Thymus (tissue), 11 donors: ENCODE results near the gene LGALS3BP. TPM values are rescaled to one million over a fixed set of nuclear protein-coding genes. Genes with fewer than 3 reads are reported as not detected.

Source experiments
- DNase-seq, 9 donors: peaks; one replicate each; pipeline ENCODE4 v3.0.0-alpha.2; 2013; ENCODE audit warnings: low spot score in 9 of 9, low read depth in 6 of 9, missing footprints in 1 of 9
- H3K27ac ChIP-seq, 2 donors: one replicate each; pipeline ENCODE4 v1.5.1; 2013; ENCODE audit warnings: control low read depth in 1 of 2, low read depth in 1 of 2, low read length in 1 of 2, mild to moderate bottlenecking in 1 of 2, moderate library complexity in 1 of 2
- H3K27me3 ChIP-seq, 2 donors: one replicate each; pipeline ENCODE4 v1.5.1; 2013; ENCODE audit warnings: low read length in 1 of 2; ENCODE audit not compliant: control insufficient read depth in 2 of 2, insufficient read depth in 1 of 2
- H3K36me3 ChIP-seq, 2 donors: one replicate each; pipeline ENCODE4 v1.5.1; 2013; ENCODE audit warnings: low read length in 1 of 2, mild to moderate bottlenecking in 1 of 2, moderate library complexity in 1 of 2; ENCODE audit not compliant: control insufficient read depth in 2 of 2, insufficient read depth in 2 of 2
- H3K4me1 ChIP-seq, 2 donors: one replicate each; pipeline ENCODE4 v1.5.1; 2013; ENCODE audit warnings: low read length in 2 of 2; ENCODE audit not compliant: control insufficient read depth in 2 of 2, insufficient read depth in 2 of 2
- H3K4me3 ChIP-seq, 2 donors: one replicate each; pipeline ENCODE4 v1.5.1; 2013; ENCODE audit warnings: low read length in 2 of 2, control low read depth in 1 of 2, mild to moderate bottlenecking in 1 of 2
- H3K9me3 ChIP-seq, 2 donors: one replicate each; pipeline ENCODE4 v1.5.1; 2013; ENCODE audit warnings: low read length in 1 of 2, mild to moderate bottlenecking in 1 of 2; ENCODE audit not compliant: control insufficient read depth in 2 of 2, insufficient read depth in 1 of 2
- WGBS: extraction: QIAGEN DNeasy Blood & Tissue Kit; methylation state at CpG from one replicate; pipeline ENCODE4 v1.1.7; 2013; 5-methylcytosine and 5-hydroxymethylcytosine counted together
- polyA plus RNA-seq: library from polyadenylated mRNA; stranded (reverse); fragments of 200-250 nt; gene quantifications from one replicate; pipeline ENCODE4 v1.2.3, GENCODE V29; 2013
- total RNA-seq: library from RNA; stranded (reverse); fragments of 120-200 nt; gene quantifications from one replicate; pipeline ENCODE4 v1.2.4, GENCODE V29; 2013
- donor health status: healthy.

The LGALS3BP gene
- total and polyA plus RNA-seq, 2 donors = 66.1 to 81.3 TPM

- peaks cover 0 to 13% of the 10 kb centered on the region in 2 donors for H3K4me1 ChIP-seq
- no peak overlapping the region for H3K4me3 ChIP-seq
- H3K27me3 ChIP-seq = no peaks in the 10 kb centered on the region
- DNase-seq = no peak
- no peaks in the 10 kb centered on the region for H3K9me3 ChIP-seq
- H3K27ac ChIP-seq = no peak overlapping the region
- H3K36me3 ChIP-seq = no peaks in the 10 kb centered on the region
- whole genome bisulfite sequencing = 84% methylated on average over 10 of the region's 10 CpGs
These were observed 34.8 kb downstream of the LGALS3BP start for GRCh38 chr17:78944956-78945355.

DNA sequence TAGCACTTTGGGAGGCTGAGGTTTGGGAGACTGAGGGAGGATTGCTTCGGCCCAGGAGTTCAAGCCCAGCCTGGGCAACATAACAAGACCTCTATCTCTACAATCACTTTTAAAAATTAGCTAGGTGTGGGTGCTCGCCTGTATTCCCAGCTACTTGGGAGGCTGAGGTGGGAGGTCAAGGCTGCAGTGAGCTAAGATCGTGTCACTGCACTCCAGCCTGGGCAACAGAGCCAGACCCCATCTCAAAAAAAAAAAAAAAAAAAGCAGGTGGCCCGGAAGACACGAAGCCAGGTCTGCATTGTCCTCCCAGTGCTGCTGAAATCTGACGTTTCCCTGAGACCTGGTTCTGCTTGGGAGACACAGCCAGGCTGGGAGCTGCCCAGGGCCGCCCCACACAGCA lies 35.7 kb downstream of the LGALS3BP start:
- no peaks in the 10 kb centered on the region for H3K9me3 ChIP-seq
- 94% methylated on average over 7 of the region's 7 CpGs for WGBS
- H3K27me3 ChIP-seq = no peaks in the 10 kb centered on the region
- no peak for DNase-seq
- no peaks in the 10 kb centered on the region for H3K36me3 ChIP-seq
- no peak overlapping the region for H3K4me3 ChIP-seq
- peaks cover 0 to 17% of the 10 kb centered on the region in 2 donors for H3K4me1 ChIP-seq
- H3K27ac ChIP-seq = no peak overlapping the region

DNA sequence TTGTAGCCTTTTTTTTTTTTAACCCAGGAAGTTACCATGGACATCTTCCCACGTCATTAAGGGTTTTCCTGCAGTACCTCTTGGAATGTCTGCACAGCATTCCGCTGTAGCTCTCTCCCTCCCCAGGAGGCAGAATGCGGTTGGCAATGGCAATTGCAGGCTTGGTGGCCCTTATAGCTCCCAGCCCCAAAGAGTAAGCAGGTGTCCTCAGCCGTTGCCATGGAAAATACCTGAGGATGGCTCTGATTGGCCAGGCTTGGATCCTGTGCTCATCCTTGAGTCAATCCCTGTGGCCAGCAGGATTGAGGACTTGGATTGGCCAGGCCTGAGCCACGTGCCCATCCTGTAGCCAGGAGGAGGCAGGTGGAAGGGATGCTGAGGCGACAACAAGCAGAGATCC lies 39.0 kb downstream of the LGALS3BP start:
- H3K27me3 ChIP-seq = no peaks in the 10 kb centered on the region
- H3K27ac ChIP-seq = no peak overlapping the region
- WGBS = 94% methylated on average over 6 of the region's 6 CpGs
- no peak overlapping the region for H3K4me3 ChIP-seq
- H3K9me3 ChIP-seq = no peaks in the 10 kb centered on the region
- peaks cover 0 to 13% of the 10 kb centered on the region in 2 donors for H3K4me1 ChIP-seq
- H3K36me3 ChIP-seq = no peaks in the 10 kb centered on the region
- DNase-seq = no peak

- Histone ChIP-seq H3K36me3 (no peaks in the 10 kb centered on the region), H3K4me3 (no peak overlapping the region), H3K4me1 (peaks cover 0 to 13% of the 10 kb centered on the region in 2 donors), H3K27me3 (no peaks in the 10 kb centered on the region), H3K27ac (no peak overlapping the region), H3K9me3 (no peaks in the 10 kb centered on the region)
- DNase-seq = no peak
- WGBS = 84% methylated on average over 5 of the region's 5 CpGs
These were observed 39.5 kb downstream of the LGALS3BP start for GRCh38 chr17:78940258-78940657.

GRCh38 chr17:78939615-78940014 lies 40.1 kb downstream of the LGALS3BP start:
- Histone ChIP-seq H3K4me3 (no peak overlapping the region), H3K9me3 (no peaks in the 10 kb centered on the region), H3K36me3 (no peaks in the 10 kb centered on the region), H3K27me3 (no peaks in the 10 kb centered on the region), H3K4me1 (peaks cover 0 to 18% of the 10 kb centered on the region in 2 donors), H3K27ac (no peak overlapping the region)
- no peak for DNase-seq
- WGBS = 88% methylated on average over 6 of the region's 6 CpGs

DNA sequence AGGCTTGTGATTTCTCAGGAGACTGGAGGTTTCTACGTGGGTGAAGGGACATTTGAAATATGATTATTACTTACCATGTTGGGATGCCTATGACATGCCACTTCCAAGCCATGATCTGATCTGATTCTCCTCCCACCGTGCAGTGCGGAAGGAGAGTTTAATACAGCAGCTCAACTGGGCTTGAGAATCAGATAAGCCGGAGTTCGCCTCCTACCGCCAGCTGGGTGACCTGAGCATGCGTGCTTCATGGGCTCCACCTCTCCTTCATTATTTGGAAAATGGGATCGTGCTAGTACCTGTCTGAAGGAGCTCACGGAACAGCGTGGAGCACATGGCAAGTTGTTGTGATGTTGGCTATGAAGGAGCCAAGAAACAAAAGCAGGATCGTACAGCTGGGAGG lies 42.2 kb downstream of the LGALS3BP start:
- Histone ChIP-seq H3K27ac (no peak overlapping the region), H3K27me3 (no peaks in the 10 kb centered on the region), H3K36me3 (no peaks in the 10 kb centered on the region), H3K4me3 (no peak overlapping the region), H3K4me1 (peaks cover 0 to 26% of the 10 kb centered on the region in 2 donors), H3K9me3 (no peaks in the 10 kb centered on the region)
- 88% methylated on average over 11 of the region's 11 CpGs for WGBS
- DNase-seq = no peak

DNA sequence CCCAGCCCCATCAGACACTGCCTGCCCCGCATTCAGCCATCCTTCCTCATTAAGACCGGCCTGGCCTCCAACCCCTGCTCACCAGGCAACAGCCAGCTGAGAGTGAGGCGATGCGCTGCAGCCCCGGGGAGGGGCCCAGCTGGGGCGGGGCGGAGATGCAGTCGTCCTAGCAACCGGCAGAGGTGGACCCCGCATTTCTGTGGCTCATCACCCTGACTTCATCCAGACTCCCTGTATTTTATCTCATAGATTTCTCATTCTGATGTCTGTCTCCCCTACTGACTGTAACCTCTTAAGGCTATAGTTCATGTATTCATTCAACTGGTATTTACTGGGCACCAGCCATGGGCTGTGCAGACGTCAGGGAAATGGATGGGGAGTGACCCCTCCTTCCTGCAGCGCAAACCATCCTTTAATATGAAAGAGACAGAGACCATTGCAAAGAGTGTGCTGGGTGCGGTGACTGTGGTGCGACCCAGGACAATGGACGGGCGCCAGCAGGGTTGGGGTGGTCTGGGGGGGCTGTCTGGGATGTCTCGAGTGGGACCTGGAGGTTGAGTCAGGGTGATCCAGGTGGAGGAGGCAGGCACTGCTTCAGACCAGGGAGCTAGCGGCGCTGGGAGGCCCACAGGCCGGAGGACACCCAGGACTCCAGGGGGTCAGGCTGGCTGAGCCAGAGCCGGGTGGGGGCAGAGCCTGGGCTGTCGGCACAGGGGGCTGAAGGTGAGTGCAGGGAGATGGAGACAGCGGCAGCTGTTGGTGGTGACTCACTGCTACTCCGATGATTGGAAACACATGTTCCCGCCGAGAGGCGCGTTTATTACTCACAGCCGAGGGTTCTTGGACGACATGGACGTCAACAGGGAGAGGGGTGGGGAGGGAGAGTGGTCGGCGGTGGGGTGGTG lies 44.1 kb downstream of the LGALS3BP start:
- H3K9me3 ChIP-seq = no peaks in the 10 kb centered on the region
- H3K36me3 ChIP-seq = no peaks in the 10 kb centered on the region
- H3K27me3 ChIP-seq = no peaks in the 10 kb centered on the region
- WGBS = 96% methylated on average over 33 of the region's 33 CpGs
- H3K4me1 ChIP-seq = peaks cover 0 to 26% of the 10 kb centered on the region in 2 donors
- H3K27ac ChIP-seq = no peak overlapping the region
- no peak for DNase-seq
- no peak overlapping the region for H3K4me3 ChIP-seq

DNA sequence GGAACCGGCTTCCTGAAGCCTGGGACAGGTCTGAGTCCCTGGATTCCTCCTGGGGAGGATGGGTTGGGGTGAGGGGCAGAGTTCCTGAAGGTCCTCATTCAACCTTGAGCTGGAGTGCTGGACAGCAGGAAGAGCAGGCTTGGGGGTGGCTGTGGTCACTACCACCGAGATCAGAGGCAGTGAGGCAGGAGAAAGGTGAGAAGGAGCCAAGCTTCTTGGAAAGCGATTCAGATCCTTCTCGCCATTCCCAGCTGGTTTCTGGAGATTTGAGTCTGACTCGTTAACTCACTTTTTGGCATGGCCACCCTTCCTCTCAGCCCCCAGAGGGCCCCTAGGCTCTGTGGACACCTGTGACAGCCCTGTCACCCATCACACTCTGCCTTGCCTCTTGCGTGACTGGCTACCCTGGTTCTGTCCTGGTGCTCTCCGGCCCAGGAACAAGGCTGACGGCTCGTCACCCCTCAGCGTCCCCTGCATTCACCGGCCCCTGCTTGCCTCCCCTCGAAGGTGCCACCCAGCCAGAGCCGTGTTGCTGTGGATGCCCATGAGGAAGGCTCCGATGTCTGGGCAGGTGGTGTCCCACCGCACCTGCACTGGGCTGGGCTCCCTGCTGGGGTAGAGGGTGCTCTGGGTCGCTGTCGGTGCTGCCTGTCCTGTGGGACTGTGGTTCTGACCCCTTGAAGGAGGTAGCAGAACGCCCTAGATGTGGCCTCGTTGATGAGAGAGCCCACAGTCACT lies 44.9 kb downstream of the LGALS3BP start:
- H3K36me3 ChIP-seq = no peaks in the 10 kb centered on the region
- H3K4me1 ChIP-seq = peaks cover 0 to 26% of the 10 kb centered on the region in 2 donors
- H3K27ac ChIP-seq = peak overlapping the region in 1 of 2 donors; percentile 73
- 85% methylated on average over 19 of the region's 19 CpGs for WGBS
- no peak overlapping the region for H3K4me3 ChIP-seq
- no peak for DNase-seq
- no peaks in the 10 kb centered on the region for H3K27me3 ChIP-seq
- no peaks in the 10 kb centered on the region for H3K9me3 ChIP-seq

- Histone ChIP-seq H3K4me1 (peaks cover 0 to 22% of the 10 kb centered on the region in 2 donors), H3K9me3 (no peaks in the 10 kb centered on the region), H3K27ac (peak overlapping the region; percentile 4 to 73), H3K36me3 (no peaks in the 10 kb centered on the region), H3K4me3 (no peak overlapping the region), H3K27me3 (no peaks in the 10 kb centered on the region)
- no peak for DNase-seq
- WGBS = 83% methylated on average over 16 of the region's 16 CpGs
These were observed 45.7 kb downstream of the LGALS3BP start for GRCh38 chr17:78933959-78934568.
